Bronchial epithelial cell (primary cell): Measurements from ENCODE around the gene KCTD2. TPM values are rescaled to one million over a fixed set of nuclear protein-coding genes. Genes with fewer than 3 reads are reported as not detected.

ENCODE experiments used
- DNase-seq: peaks from one replicate; pipeline ENCODE4 v3.0.0-alpha.2; 2010; ENCODE audit warnings: low read depth
- FAIRE-seq: peaks from 2 replicates; lab custom pipeline; 2011; peaks lifted over from hg19 to GRCh38; lab: Jason Lieb, UNC
- H3K27me3 ChIP-seq: 2 replicates; pipeline ENCODE4 v1.5.1; 2011; ENCODE audit warnings: low read length; ENCODE audit not compliant: control insufficient read depth, insufficient read depth
- H3K36me3 ChIP-seq: 2 replicates; pipeline ENCODE4 v1.5.1; 2011; ENCODE audit warnings: low read length; ENCODE audit not compliant: control insufficient read depth, insufficient read depth
- H3K4me3 ChIP-seq: 2 replicates; pipeline ENCODE4 v1.5.1; 2011; ENCODE audit warnings: mild to moderate bottlenecking, low read depth, low read length, control low read depth
- CTCF ChIP-seq: IDR thresholded peaks from 2 replicates; pipeline ENCODE4 v1.5.1; 2011; ENCODE audit warnings: mild to moderate bottlenecking, moderate library complexity, low read length, control low read depth, inconsistent platforms; ENCODE audit not compliant: insufficient read depth, severe bottlenecking
- total RNA-seq: library from RNA; depleted of rRNA; stranded (reverse); fragments of >200 nt; gene quantifications from 2 replicates; pipeline ENCODE4 v1.2.1, GENCODE V29; 2014

The KCTD2 gene
- total RNA-seq, 1 donor from 2014 or later: 5.0 TPM

- no peaks in the 10 kb centered on the region for H3K27me3 ChIP-seq
- no peak overlapping the region for H3K4me3 ChIP-seq
- FAIRE-seq (no peak), DNase-seq (no peak)
- TF ChIP-seq CTCF: no peak
- H3K36me3 ChIP-seq: no peaks in the 10 kb centered on the region
Measured at GRCh38 chr17:75081611-75082540, 34.9 kb downstream of the KCTD2 start.

GRCh38 chr17:75082683-75083082 lies 35.7 kb downstream of the KCTD2 start:
- Histone ChIP-seq H3K4me3 (no peak overlapping the region), H3K36me3 (no peaks in the 10 kb centered on the region), H3K27me3 (no peaks in the 10 kb centered on the region)
- FAIRE-seq: no peak
- no peak for DNase-seq
- TF ChIP-seq CTCF: no peak

DNA sequence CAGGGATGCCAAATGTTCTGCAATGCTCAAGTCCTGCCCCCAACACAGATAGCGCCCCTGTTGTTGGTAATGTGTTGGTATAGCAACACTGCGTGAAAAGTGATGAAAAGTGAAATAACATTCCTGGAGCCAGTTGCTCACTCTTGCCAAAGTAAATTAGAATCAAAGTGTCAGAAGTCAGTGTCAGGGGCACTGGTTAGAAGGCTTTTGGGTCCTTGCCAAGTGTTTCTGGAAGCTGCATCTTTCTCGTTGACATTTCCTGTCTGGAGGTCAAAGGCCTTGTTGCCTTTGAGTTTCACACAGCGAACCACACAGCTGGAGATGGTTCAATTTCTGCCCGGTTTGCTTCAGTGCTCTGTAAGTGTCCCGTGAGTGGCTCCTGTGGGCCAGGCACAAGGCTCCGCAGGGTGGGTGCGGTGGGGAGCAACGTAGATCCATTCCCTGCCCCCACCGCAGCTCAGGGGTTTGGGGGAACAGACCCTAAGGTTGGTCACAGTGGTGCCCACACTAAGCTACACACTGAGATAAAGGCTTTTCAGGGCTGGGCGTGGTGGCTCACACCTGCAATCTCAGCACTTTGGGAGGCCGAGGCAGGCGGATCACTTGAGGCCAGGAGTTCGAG lies 37.1 kb downstream of the KCTD2 start:
- Histone ChIP-seq H3K4me3 (no peak overlapping the region), H3K36me3 (no peaks in the 10 kb centered on the region), H3K27me3 (no peaks in the 10 kb centered on the region)
- no peak for TF ChIP-seq CTCF
- no peak for DNase-seq
- no peak for FAIRE-seq

GRCh38 chr17:75086496-75087181 lies 39.6 kb downstream of the KCTD2 start:
- Histone ChIP-seq H3K36me3 (no peaks in the 10 kb centered on the region), H3K4me3 (no peak overlapping the region), H3K27me3 (no peaks in the 10 kb centered on the region)
- no peak for TF ChIP-seq CTCF
- FAIRE-seq (no peak), DNase-seq (no peak)

- FAIRE-seq (no peak), DNase-seq (no peak)
- H3K4me3 ChIP-seq: peak overlapping the region; percentile 58
- H3K36me3 ChIP-seq: no peaks in the 10 kb centered on the region
- H3K27me3 ChIP-seq: no peaks in the 10 kb centered on the region
- no peak for TF ChIP-seq CTCF
Measured at GRCh38 chr17:75087182-75087557, 40.1 kb downstream of the KCTD2 start.
